Jurkat, Clone E6-1 (cell line): ENCODE measurements around the gene PDGFA.

Source experiments
- DNase-seq: peaks from one replicate; pipeline ENCODE4 v3.0.0-alpha.2; 2011; ENCODE audit warnings: low read depth, low spot score
- H3K4me3 ChIP-seq: 2 replicates; pipeline ENCODE4 v1.5.1; 2011; ENCODE audit warnings: mild to moderate bottlenecking, low read length, control low read depth, moderate library complexity

The PDGFA gene

DNA sequence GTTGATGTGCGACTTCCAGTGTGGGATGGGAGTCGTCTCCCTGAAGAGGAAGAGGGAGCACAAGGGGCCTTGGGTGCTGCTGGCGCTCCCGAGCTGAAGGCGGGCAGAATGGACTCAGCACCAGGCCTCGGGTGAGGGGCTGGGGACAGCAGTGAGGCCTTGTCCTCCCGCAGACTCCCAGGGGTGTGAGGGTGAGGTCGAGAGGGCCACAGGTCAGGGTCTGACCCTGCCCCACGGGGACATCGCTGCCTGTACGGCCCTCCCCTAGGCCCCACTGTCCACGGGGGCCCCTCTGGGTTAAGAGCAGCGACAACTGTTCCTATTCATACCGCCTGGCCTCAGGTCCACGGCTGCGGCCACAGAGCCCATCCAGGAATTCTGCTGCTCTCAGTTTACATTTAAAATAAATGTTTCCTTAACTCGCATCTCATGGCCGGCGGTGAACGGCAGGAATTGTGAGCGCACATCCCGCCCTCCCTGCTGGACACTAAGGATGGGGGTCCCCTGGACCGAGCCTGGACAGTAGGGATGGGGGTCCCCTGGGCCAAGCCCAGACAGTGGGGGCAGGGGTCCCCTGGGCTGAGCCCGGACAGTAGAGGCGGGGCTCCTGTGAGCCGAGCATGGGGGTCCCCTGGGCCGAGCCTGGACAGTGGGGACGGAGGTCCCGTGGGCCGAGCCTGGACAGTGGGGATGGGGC, 61.7 kb downstream of the PDGFA start:
- DNase-seq: no peak
- no peak overlapping the region for H3K4me3 ChIP-seq

DNA sequence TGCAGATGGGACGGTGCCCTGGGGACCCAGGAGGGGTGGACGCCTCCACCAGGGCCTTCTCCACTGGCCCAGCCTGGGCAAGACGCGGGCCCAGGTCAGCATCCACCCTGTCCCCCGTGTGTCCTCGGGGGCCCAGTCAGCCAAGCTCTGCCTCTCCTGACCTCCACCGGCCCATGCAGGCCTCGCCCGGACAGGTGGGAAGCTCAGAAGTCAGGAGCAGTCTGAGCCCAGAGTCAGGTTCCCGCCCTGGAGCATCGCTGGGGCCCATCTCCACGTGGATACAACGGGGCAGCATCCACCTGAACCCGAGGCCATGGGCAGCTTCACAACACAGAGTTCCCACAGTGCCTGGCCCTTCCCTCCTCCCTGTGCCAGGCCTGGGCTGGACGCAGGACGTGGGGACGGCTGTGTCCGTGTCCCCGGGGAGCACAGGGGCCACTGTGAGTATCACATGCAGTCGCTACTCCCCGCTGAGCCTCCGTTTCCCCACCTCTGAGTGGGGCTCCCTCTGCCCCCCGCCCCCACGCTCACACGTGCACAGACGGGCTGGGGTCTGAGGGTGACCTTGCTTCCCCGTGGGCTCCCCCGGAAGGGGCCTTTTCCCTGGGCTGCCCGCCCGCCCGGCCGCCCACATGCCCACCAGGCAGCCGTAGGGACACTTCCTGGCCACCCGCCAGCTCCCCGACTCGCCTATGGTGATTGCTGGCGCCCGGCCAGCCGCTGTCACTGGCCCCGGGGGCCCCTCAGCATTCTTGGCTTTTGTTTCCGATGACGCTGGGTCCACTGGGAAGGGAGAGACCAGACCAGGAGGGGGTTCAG, 64.3 kb downstream of the PDGFA start:
- no peak for DNase-seq
- H3K4me3 ChIP-seq: no peak overlapping the region

DNA sequence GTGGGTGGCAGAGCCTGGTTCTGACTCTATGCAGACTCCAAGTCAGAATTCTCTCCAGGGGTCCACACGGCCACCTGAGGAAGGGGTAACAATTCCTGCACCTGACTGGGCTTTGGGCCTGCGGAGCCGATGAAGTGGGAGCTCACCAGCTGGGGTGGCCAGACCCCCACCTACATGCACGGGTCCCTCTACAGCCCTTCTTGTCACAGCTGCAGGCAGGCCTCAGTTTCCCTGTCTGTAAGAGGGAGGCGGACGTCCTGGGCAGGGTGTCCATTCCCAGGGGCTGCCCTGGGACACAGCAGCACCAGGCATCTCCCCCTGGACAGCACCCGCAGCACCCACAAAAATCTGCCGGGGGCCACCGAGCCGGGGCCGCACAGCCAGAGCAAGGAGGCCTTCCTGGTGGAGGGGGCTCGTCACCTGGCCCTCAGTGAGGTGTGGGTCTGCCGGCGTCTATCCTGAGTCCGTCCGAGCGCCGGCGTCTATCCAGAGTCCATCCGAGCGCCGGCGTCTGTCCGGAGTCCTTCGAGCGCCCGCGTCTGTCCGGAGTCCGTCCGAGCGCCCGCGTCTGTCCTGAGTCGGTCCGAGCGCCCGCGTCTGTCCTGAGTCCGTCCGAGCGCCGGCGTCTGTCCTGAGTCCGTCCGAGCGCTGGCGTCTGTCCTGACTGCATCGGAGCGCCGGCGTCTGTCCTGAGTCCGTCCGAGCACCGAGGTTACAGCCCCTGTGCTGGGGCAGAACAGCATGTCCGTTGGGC, 65.1 kb downstream of the PDGFA start:
- no peak overlapping the region for H3K4me3 ChIP-seq
- no peak for DNase-seq

DNA sequence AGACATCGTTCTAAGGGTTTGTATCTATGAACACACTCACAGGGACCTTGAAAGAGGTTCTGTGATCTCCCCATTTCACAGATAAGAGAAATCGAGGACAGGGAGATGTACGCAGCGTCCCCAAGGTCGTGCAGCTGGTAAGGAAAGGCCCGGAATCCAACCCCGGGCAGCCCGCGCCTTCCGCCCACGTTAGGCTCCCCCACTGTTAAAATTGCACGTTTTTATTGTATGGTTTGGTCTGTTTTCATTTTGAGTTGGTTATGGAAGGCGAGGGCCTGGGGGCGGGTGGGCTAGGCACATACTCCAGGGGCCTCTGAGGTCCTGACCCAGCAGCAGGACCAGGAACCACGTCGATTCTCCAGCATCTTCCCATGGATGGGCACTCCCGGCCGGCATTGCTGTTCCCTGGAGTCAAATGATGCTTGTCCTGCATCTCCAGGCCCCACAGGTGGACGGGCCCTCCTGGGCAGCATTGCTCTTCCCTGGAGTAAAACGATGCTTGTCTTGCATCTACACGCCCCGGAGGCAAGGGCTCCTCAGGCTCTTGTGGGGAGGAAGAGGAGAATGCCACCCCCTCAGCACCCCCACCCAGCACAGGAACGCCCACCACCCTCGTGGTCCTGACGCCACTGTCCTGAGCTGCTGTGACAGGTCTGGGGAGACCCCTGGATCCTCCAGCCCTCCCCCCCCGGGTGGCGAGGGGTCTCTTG, 65.9 kb downstream of the PDGFA start:
- H3K4me3 ChIP-seq: no peak overlapping the region
- no peak for DNase-seq

- no peak overlapping the region for H3K4me3 ChIP-seq
- no peak for DNase-seq
Measured at GRCh38 chr7:452791-453455, 66.7 kb downstream of the PDGFA start.

DNA sequence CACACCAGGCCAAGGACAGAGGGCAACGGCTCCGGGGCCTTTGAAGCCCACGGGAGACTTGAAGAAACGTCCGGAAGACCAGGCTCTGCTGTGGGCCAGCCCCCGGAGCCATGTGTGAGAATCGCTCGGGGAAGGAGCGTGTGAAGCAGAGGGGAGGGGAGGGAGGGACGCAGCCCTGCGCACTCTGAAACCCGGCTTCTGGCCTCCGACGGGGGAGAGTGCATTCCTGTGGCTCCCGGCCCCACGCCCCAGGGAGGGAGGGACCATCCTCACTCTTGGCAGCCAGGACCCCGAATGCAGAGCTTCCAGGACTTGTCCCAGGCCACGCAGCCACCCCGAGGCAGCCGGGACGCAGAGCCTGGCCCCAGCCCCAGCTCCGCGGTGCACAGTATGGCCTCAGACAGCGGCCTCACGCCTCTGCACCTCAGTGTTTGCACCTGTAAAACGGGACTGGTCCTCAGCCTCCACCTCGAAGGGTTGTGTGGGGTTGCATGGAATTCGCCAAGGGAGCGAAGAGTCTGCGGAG, 67.4 kb downstream of the PDGFA start:
- DNase-seq: no peak
- no peak overlapping the region for H3K4me3 ChIP-seq

DNA sequence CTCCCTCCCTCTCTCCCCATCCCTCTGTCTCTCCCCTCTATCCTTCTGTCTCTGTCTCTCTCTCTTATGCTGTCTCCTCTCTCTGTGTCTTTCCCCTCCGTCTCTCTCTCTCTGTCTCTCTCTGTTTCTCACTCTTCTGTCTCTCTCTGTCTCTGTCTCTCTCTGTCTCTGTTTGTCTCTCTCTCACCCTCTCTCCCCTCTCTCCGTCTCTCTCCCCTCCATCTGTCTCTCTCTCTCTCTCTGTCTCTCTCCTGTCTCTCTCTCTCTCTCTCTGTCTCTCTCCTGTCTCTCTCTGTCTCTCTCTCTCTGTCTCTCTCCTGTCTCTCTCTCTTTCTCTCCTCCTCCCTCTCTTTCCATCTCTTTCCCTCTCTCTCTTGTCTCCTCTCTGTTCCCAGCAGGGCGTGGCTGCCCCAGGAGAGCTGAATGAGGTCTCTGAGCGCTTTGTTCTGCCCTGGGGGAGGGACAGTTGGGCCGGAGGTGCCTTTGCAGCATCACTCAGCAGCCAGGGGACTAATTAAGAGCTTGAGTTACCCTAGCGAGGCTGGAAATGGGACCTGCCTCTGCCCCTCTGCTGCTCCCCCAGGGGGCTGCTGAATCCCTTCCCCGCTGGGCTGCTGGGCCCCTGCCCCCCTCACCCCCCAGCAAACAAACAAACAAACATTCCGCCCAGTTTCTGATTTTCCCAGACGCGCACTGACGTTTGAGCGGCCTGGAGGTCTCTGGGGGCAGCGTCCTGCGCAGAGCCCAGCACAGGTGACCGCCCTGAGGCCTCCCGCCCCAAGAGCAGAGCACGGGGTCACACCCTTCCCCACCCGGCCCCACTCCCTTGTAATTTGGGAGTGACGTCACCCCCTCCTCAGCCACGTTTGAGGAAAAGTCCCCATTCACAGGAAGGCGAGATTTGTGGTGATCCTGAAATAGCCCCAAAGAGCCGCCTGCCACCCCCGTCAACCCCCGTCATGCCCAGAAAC, 68.1 kb downstream of the PDGFA start:
- H3K4me3 ChIP-seq: no peak overlapping the region
- DNase-seq: no peak

- DNase-seq: no peak
- no peak overlapping the region for H3K4me3 ChIP-seq
Measured at GRCh38 chr7:450741-451140, 68.9 kb downstream of the PDGFA start.

DNA sequence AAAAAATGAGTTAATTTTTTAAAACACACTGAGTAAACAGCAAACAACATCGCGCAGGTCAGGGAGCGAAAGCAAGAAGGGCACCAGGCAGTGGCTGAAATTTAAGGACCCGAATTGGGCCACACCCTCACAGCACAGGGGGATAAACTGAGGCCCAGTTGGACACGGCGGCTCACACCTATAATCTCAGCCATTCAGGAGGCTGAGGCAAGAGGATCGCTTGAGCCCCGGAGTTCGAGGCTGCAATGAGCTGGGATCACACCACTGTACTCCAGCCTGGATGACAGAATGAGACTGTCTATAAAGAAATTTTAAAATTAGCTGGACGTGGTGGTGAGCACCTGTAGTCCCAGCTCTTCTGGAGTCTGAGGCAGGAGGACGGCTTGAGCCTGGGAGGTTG, 69.6 kb downstream of the PDGFA start:
- no peak overlapping the region for H3K4me3 ChIP-seq
- no peak for DNase-seq

GRCh38 chr7:449324-450019, 70.2 kb downstream of the PDGFA start:
- no peak for DNase-seq
- H3K4me3 ChIP-seq: no peak overlapping the region

DNA sequence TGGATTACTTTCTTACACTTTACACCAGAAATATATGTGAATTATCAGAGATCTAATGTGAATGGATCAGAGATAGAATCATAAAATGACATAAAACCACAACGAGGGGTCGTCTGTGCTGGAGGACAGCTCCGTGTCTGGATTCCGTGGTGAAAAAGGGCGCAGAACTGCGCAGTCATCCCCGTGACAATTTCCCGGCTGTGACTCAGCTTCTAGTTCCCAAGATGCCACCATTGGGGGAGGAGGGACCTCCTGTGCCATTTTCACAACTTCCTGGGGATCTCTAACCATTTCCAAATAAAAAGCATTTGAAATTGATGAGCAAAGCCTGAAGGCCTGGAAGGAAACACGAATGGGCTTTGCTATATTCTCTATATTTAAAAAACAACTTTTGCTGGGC, 72.1 kb downstream of the PDGFA start:
- no peak for DNase-seq

More for the DNA sequence above, 72.1 kb downstream of the PDGFA start:
- H3K4me3 ChIP-seq: no peak overlapping the region
